ENCODE results near the gene GPR62. TPM values are rescaled to one million over a fixed set of nuclear protein-coding genes. Genes with fewer than 3 reads are reported as not detected.

GPR62 gene
- total RNA-seq, 4 donors from 2014 or later = 0.94 TPM; not detected in 3

DNA sequence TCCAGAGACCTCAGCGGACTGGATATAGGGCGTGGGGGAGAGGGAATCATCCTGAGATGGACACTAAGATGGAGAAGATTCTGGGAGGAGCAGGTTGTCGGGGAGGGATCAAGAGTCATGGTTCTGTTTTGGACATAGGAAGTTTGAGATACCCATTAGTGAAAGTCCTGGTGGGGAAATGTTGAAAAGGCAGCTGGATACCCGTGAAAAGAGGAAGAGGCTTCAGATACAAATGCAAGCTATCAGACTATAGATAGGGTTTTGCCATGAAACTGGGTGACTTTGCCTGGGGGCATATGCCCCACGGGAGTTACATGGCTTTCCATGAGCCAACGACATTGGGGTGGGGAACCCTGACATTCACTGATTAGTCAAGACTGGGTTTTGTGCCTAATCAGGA, 1.1 kb upstream of the GPR62 start:
- TF ChIP-seq, protein P1, sequence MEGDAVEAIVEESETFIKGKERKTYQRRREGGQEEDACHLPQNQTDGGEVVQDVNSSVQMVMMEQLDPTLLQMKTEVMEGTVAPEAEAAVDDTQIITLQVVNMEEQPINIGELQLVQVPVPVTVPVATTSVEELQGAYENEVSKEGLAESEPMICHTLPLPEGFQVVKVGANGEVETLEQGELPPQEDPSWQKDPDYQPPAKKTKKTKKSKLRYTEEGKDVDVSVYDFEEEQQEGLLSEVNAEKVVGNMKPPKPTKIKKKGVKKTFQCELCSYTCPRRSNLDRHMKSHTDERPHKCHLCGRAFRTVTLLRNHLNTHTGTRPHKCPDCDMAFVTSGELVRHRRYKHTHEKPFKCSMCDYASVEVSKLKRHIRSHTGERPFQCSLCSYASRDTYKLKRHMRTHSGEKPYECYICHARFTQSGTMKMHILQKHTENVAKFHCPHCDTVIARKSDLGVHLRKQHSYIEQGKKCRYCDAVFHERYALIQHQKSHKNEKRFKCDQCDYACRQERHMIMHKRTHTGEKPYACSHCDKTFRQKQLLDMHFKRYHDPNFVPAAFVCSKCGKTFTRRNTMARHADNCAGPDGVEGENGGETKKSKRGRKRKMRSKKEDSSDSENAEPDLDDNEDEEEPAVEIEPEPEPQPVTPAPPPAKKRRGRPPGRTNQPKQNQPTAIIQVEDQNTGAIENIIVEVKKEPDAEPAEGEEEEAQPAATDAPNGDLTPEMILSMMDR (IDR thresholded peaks at IDR 0.05; ENCODE audit: low read depth) = no peak

DNA sequence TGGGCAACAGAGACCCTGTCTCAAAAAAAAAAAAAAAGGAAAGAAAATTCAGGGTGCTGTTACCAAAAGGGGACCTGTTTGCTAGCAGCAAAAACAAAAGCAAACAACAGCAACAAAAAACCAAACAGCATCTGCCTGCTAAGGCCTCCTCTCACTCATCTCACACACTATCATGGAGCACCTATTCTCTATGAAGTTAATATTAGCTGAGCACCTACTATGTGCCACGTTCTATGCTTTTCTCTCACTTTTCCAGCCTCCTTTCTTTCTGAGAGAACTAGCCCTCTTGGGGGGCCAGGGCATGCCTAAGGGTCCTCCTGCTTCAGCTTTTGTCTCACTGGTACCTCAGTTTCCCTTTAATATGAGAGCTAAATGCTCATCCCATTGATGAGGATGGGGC, 468 bp upstream of the GPR62 start:
- TF ChIP-seq, protein P1 (IDR thresholded peaks at IDR 0.05; ENCODE audit: low read depth) = no peak

DNA sequence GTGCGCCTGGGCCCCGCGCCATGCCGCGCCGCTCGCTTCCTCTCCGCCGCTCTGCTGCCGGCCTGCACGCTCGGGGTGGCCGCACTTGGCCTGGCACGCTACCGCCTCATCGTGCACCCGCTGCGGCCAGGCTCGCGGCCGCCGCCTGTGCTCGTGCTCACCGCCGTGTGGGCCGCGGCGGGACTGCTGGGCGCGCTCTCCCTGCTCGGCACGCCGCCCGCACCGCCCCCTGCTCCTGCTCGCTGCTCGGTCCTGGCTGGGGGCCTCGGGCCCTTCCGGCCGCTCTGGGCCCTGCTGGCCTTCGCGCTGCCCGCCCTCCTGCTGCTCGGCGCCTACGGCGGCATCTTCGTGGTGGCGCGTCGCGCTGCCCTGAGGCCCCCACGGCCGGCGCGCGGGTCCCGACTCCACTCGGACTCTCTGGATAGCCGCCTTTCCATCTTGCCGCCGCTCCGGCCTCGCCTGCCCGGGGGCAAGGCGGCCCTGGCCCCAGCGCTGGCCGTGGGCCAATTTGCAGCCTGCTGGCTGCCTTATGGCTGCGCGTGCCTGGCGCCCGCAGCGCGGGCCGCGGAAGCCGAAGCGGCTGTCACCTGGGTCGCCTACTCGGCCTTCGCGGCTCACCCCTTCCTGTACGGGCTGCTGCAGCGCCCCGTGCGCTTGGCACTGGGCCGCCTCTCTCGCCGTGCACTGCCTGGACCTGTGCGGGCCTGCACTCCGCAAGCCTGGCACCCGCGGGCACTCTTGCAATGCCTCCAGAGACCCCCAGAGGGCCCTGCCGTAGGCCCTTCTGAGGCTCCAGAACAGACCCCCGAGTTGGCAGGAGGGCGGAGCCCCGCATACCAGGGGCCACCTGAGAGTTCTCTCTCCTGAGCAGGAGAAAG, 951 bp downstream of the GPR62 start:
- TF ChIP-seq, protein P1 (IDR thresholded peaks at IDR 0.05; ENCODE audit: low read depth) = no peak

DNA sequence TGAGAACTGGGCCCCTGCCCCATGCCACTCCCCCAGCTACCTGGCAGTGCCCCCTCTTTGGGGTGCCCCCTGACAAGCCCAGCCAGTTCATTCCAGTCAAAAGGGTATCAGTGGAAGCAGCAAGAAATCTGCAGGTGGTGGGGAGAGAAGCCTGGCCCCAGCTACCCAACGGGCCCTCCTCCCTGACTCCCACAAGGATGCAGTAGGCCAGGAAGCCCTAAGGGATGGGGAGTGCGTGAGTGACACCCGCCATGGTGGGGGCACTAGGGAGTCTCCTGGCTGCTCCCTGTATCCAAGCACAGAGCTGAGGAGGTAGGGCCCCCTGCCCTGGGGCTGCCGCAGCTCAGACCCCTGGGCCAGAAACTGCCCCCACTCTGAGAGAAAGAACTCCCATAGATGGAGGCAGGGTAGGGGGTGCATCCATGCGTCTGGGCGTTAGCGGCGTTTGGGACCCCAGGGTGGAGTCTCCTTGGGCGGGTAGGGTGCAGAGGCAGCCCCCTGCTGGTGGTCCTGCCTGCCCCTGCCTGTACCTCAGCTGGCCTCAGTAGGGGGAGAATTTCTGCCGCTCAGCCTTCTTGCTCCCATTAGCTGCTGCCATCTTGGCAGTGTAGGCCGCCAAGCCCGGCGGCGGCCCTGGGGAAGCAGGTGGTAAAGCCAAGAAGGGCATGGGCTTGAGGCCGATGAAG, 2.5 kb downstream of the GPR62 start:
- TF ChIP-seq, protein P1 (IDR thresholded peaks at IDR 0.05; ENCODE audit: low read depth) = no peak

DNA sequence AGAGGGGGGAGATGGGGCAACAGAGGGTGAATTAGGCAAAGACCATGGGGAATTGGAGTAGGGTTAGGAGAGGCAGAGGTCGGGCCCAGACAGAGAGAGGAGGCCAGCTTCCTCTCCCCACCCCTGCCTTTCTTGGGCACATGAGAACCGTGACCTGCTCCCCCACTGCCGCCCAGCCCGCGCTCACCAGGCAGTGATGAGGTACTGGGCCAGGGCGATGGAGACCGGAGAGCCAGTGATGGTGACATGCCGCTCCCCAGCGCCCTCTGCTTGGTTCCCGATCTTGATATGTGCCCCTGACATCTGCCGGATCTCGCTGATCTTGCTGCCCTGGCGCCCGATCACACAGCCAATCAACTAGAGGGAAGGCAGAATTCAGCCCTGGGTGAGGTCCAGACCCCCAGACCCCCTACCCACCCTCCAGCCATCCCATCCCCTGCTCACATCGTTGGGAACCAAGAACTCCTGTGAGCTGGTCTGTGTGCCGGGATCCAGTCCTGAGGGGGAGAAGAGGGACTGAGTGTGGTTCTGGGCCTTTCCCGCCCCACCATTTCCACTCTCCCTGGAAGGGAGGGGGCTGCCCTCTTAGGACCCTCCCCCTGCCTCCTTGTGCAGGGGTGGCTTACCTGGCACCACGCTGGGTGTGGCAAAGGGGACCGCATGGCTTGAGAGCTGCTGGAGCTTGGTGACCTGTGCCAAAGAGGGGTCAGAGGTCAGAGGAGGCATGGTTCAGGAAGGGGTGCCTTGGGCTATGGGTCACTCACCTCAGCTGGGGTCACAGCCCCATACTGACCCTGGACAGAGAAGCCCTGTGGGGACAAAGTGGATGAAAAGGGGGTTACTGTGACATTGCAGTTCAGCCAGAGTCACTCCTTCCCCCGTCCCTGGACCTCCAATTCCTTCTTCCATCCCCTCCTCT, 3.7 kb downstream of the GPR62 start:
- TF ChIP-seq, protein P1 (IDR thresholded peaks at IDR 0.05; ENCODE audit: low read depth) = no peak

DNA sequence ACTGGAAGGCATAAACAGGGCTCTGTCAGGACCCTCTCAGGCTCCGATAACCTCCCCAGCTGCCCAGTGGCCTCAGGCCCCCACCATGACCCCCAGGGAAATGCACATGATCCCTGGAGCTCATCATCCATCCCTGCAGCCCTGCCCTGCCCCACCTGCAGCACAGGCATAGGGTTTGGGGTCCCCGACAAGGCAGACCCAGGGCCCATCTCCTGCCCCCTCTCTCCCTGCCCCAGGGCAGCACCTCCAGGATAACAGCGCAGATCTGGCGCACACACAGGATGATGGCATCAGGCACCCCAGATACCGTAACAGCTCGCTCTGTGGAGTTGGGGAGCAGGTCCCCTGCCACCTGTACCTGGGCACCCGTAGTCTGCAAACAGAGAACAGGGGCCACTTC, 4.5 kb downstream of the GPR62 start:
- TF ChIP-seq, protein P1 (IDR thresholded peaks at IDR 0.05; ENCODE audit: low read depth) = no peak

Measured in subcutaneous adipose tissue (tissue), 4 donors.